ENCODE results near the gene PACSIN1.

GRCh38 chr6:34493344-34493743 lies 27.5 kb downstream of the PACSIN1 start:
- no peak for TF ChIP-seq CTCF (conservative IDR thresholded peaks at IDR 0.05; ENCODE audit: low read depth, low read length)
- no peak for TF ChIP-seq EZH2 (IDR thresholded peaks at IDR 0.05; ENCODE audit: borderline replicate concordance, low read depth, low read length, poor library complexity, severe bottlenecking)
